Neural cell (in vitro differentiated cells): ENCODE results near the gene STARD7. TPM values are rescaled to one million over a fixed set of nuclear protein-coding genes. Genes with fewer than 3 reads are reported as not detected.

Experiments
- H2AFZ ChIP-seq: fragments of 200-600, 300-800 bp; sonication (generic), shearing (Covaris generic); 2 replicates; pipeline ENCODE4 v1.6.0; 2014; ENCODE audit warnings: low read depth, mild to moderate bottlenecking, antibody characterized with exemption, low read length, moderate library complexity
- H3F3A ChIP-seq: fragments of 200-600 bp; shearing (Covaris generic); 2 replicates; pipeline ENCODE4 v1.6.1; 2016; ENCODE audit warnings: mild to moderate bottlenecking, moderate library complexity, mixed read lengths, antibody characterized with exemption, low read length; ENCODE audit not compliant: insufficient read depth, poor library complexity, severe bottlenecking
- H3K27ac ChIP-seq: fragments of 200-600, 300-800 bp; sonication (generic), shearing (Covaris generic); 2 replicates; pipeline ENCODE4 v1.5.1; 2014; ENCODE audit warnings: mild to moderate bottlenecking, low read length, moderate library complexity
- H3K27me3 ChIP-seq: fragments of 300-800, 200-600 bp; sonication (generic), shearing (Covaris generic); 2 replicates; pipeline ENCODE4 v1.6.0; 2014; ENCODE audit warnings: mild to moderate bottlenecking, low read depth, low read length, moderate library complexity; ENCODE audit not compliant: insufficient read depth
- H3K36me3 ChIP-seq: fragments of 300-800, 200-600 bp; sonication (generic), shearing (Covaris generic); 2 replicates; pipeline ENCODE4 v1.5.1; 2014; ENCODE audit warnings: mild to moderate bottlenecking, antibody characterized with exemption, low read length, moderate library complexity; ENCODE audit not compliant: insufficient read depth
- H3K4me2 ChIP-seq: fragments of 300-800, 200-600 bp; sonication (generic), shearing (Covaris generic); 2 replicates; pipeline ENCODE4 v1.6.0; 2014; ENCODE audit warnings: mild to moderate bottlenecking, low read length
- H3K4me3 ChIP-seq: fragments of 300-800, 200-600 bp; sonication (generic), shearing (Covaris generic); 2 replicates; pipeline ENCODE4 v1.5.1; 2014; ENCODE audit warnings: mild to moderate bottlenecking, low read length, moderate library complexity
- H3K79me2 ChIP-seq: fragments of 200-600 bp; shearing (Covaris generic); replicated peaks from 2 replicates; pipeline ENCODE4 v1.6.0; 2014; ENCODE audit warnings: mild to moderate bottlenecking, low read length, moderate library complexity; ENCODE audit not compliant: insufficient read depth
- H3K9ac ChIP-seq: fragments of 300-800, 200-600 bp; sonication (generic), shearing (Covaris generic); 2 replicates; pipeline ENCODE4 v1.6.1; 2016; ENCODE audit warnings: mild to moderate bottlenecking, low read length, mixed read lengths
- H3K9me2 ChIP-seq: fragments of 200-600 bp; shearing (Covaris generic); 2 replicates; pipeline ENCODE4 v1.6.1; 2016; ENCODE audit warnings: mild to moderate bottlenecking, low read length, mixed read lengths; ENCODE audit not compliant: insufficient read depth
- H3K9me3 ChIP-seq: fragments of 200-600, 300-800 bp; sonication (generic), shearing (Covaris generic); 2 replicates; pipeline ENCODE4 v1.6.1; 2016; ENCODE audit warnings: mild to moderate bottlenecking, mixed run types, low read length, moderate library complexity, mixed read lengths
- H4K20me1 ChIP-seq: fragments of 200-600 bp; shearing (Covaris generic); 2 replicates; pipeline ENCODE4 v1.6.1; 2016; ENCODE audit warnings: mild to moderate bottlenecking, mixed run types; ENCODE audit not compliant: insufficient read depth
- EP300 ChIP-seq: fragments of 450-650 bp; conservative IDR thresholded peaks from 2 replicates; pipeline ENCODE4 v1.6.1; 2014; ENCODE audit warnings: antibody characterized with exemption, mild to moderate bottlenecking, moderate library complexity; ENCODE audit not compliant: poor library complexity, severe bottlenecking
- EZH2 ChIP-seq: fragments of 200-600, 300-800 bp; shearing (Covaris generic), sonication (generic); IDR thresholded peaks from 2 replicates; pipeline ENCODE4 v1.6.1; 2014; ENCODE audit warnings: antibody characterized with exemption, low read length, borderline replicate concordance, mild to moderate bottlenecking; ENCODE audit not compliant: insufficient read depth, poor library complexity, severe bottlenecking
- MXI1 ChIP-seq: fragments of 450-650 bp; conservative IDR thresholded peaks from 2 replicates; pipeline ENCODE4 v1.6.1; 2014; ENCODE audit warnings: antibody characterized with exemption, mild to moderate bottlenecking; ENCODE audit not compliant: poor library complexity, severe bottlenecking
- POLR2AphosphoS5 ChIP-seq: IDR thresholded peaks from 2 replicates; pipeline ENCODE4 v1.6.1; 2012
- RAD21 ChIP-seq: fragments of 450-650 bp; conservative IDR thresholded peaks from 2 replicates; pipeline ENCODE4 v1.6.1; 2014; ENCODE audit warnings: antibody characterized with exemption, mild to moderate bottlenecking, moderate library complexity
- SMC3 ChIP-seq: fragments of 450-650 bp; conservative IDR thresholded peaks from 2 replicates; pipeline ENCODE4 v1.6.1; 2014; ENCODE audit warnings: antibody characterized with exemption, mild to moderate bottlenecking, moderate library complexity; ENCODE audit not compliant: poor library complexity
- TAF1 ChIP-seq: IDR thresholded peaks from 2 replicates; pipeline ENCODE4 v1.6.1; 2012; ENCODE audit warnings: low read depth
- polyA plus RNA-seq: library from polyadenylated mRNA; depleted of rRNA; stranded (reverse); fragments of >200 nt; gene quantifications from 2 replicates; pipeline ENCODE4 v1.2.3, GENCODE V29; 2014
- TF ChIP-seq, protein P1 (sequence below): IDR thresholded peaks from 2 replicates; pipeline ENCODE4 v1.6.1; 2012; ENCODE audit warnings: borderline replicate concordance
- TF ChIP-seq, protein P2 (sequence below): fragments of 450-650 bp; IDR thresholded peaks from 2 replicates; pipeline ENCODE4 v1.5.1; 2014; ENCODE audit warnings: antibody characterized with exemption, mild to moderate bottlenecking, moderate library complexity; ENCODE audit not compliant: poor library complexity, severe bottlenecking

Gene STARD7
- polyA plus RNA-seq, 1 donor from 2014 or later = 155 TPM

DNA sequence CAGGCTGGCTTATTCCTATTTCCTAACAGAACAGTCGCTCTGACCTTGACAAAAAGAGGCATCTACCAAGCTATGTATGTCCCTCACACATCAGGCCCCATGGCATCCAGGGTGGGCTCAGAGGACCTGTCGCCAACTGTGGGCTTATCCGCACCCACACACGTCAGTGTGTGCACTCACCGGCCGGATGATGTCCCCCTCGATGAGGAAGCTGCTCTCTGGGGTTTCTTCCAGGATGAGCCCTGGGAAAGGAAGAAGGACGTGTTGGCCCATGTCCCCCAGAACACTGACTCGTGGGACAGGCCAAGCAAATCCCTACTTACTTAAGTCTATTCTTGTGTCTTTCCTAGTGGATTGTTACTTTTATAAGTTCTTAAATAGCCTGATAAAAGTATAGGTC, 73.5 kb downstream of the STARD7 start:
- no peaks in the 10 kb centered on the region for H3K9me2 ChIP-seq
- H3K4me2 ChIP-seq = no peak overlapping the region
- TF ChIP-seq SMC3 (no peak), MXI1 (no peak), TAF1 (no peak), EZH2 (no peak), EP300 (no peak), RAD21 (no peak), POLR2AphosphoS5 (no peak)
- TF ChIP-seq, protein P1, sequence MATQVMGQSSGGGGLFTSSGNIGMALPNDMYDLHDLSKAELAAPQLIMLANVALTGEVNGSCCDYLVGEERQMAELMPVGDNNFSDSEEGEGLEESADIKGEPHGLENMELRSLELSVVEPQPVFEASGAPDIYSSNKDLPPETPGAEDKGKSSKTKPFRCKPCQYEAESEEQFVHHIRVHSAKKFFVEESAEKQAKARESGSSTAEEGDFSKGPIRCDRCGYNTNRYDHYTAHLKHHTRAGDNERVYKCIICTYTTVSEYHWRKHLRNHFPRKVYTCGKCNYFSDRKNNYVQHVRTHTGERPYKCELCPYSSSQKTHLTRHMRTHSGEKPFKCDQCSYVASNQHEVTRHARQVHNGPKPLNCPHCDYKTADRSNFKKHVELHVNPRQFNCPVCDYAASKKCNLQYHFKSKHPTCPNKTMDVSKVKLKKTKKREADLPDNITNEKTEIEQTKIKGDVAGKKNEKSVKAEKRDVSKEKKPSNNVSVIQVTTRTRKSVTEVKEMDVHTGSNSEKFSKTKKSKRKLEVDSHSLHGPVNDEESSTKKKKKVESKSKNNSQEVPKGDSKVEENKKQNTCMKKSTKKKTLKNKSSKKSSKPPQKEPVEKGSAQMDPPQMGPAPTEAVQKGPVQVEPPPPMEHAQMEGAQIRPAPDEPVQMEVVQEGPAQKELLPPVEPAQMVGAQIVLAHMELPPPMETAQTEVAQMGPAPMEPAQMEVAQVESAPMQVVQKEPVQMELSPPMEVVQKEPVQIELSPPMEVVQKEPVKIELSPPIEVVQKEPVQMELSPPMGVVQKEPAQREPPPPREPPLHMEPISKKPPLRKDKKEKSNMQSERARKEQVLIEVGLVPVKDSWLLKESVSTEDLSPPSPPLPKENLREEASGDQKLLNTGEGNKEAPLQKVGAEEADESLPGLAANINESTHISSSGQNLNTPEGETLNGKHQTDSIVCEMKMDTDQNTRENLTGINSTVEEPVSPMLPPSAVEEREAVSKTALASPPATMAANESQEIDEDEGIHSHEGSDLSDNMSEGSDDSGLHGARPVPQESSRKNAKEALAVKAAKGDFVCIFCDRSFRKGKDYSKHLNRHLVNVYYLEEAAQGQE = no peak
- TF ChIP-seq, protein P2, sequence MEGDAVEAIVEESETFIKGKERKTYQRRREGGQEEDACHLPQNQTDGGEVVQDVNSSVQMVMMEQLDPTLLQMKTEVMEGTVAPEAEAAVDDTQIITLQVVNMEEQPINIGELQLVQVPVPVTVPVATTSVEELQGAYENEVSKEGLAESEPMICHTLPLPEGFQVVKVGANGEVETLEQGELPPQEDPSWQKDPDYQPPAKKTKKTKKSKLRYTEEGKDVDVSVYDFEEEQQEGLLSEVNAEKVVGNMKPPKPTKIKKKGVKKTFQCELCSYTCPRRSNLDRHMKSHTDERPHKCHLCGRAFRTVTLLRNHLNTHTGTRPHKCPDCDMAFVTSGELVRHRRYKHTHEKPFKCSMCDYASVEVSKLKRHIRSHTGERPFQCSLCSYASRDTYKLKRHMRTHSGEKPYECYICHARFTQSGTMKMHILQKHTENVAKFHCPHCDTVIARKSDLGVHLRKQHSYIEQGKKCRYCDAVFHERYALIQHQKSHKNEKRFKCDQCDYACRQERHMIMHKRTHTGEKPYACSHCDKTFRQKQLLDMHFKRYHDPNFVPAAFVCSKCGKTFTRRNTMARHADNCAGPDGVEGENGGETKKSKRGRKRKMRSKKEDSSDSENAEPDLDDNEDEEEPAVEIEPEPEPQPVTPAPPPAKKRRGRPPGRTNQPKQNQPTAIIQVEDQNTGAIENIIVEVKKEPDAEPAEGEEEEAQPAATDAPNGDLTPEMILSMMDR = no peak
- no peak overlapping the region for H2AFZ ChIP-seq
- no peaks in the 10 kb centered on the region for H4K20me1 ChIP-seq
- no peaks in the 10 kb centered on the region for H3K27me3 ChIP-seq
- H3F3A ChIP-seq = no peaks in the 10 kb centered on the region
- no peak overlapping the region for H3K9ac ChIP-seq
- H3K9me3 ChIP-seq = no peaks in the 10 kb centered on the region
- H3K36me3 ChIP-seq = no peaks in the 10 kb centered on the region
- no peaks in the 10 kb centered on the region for H3K79me2 ChIP-seq
- no peak overlapping the region for H3K27ac ChIP-seq
- no peak overlapping the region for H3K4me3 ChIP-seq

Other genes with a start within 250 kb of the STARD7 start
- gene ANKRD36C, start 217.0 kb downstream of the STARD7 start, polyA plus RNA-seq = 76.9 and 90.3 TPM in 2 replicates
- not detected in 2 replicates for gene GPAT2, start 173.9 kb downstream of the STARD7 start, polyA plus RNA-seq
- gene ADRA2B, start 92.3 kb downstream of the STARD7 start, polyA plus RNA-seq = not detected in 2 replicates
- gene ASTL, start 70.3 kb downstream of the STARD7 start, polyA plus RNA-seq = not detected in 2 replicates
- gene DUSP2, start 63.4 kb downstream of the STARD7 start, polyA plus RNA-seq = 1.5 and 2.1 TPM in 2 replicates
- 19.1 and 21.4 TPM in 2 replicates for gene TMEM127, start 57.2 kb upstream of the STARD7 start, polyA plus RNA-seq
- gene CIAO1, start 57.4 kb upstream of the STARD7 start, polyA plus RNA-seq = 182 and 188 TPM in 2 replicates
- 70.4 and 75.7 TPM in 2 replicates for gene SNRNP200, start 96.7 kb upstream of the STARD7 start, polyA plus RNA-seq
- not detected in 2 replicates for gene ITPRIPL1, start 116.5 kb upstream of the STARD7 start, polyA plus RNA-seq
- gene NCAPH, start 126.9 kb upstream of the STARD7 start, polyA plus RNA-seq = 0.82 and 2.7 TPM in 2 replicates